Suprapubic skin (tissue), 3 donors: ENCODE results near the gene ABCC1.

Experiments
- CTCF ChIP-seq, 2 donors: fragments of 200-600 bp in 1 of 2; fragments of 450-650 bp in 1 of 2; sonication (generic) in 1 of 2; IDR thresholded peaks; one replicate each; pipeline ENCODE4 v1.5.1; 2016 to 2019; ENCODE audit warnings: antibody characterized with exemption in 2 of 2, mild to moderate bottlenecking in 1 of 2, moderate library complexity in 1 of 2
- POLR2A ChIP-seq, 2 donors: fragments of 450-650 bp; IDR thresholded peaks; one replicate each; pipeline ENCODE4 v1.6.1; 2017; ENCODE audit warnings: antibody characterized with exemption in 2 of 2, mild to moderate bottlenecking in 2 of 2, moderate library complexity in 2 of 2

GRCh38 chr16:15948532-15949209 is 745 bp upstream of the ABCC1 start:
- no peak for TF ChIP-seq CTCF (IDR thresholded peaks at IDR 0.05)
- TF ChIP-seq POLR2A (IDR thresholded peaks at IDR 0.05), result no peak
